Measurements from ENCODE around the gene PLSCR1.
"Not testable (repeated sequence)": the region's sequence is repeated elsewhere in the genome, so short reads cannot be mapped to it uniquely, and the experiment has no call there.

The PLSCR1 gene

GRCh38 chr3:146493761-146494160 is 50.6 kb downstream of the PLSCR1 start:
- H3K9me3 ChIP-seq (ENCODE audit: control insufficient read depth, low read length), result no peaks in the 10 kb centered on the region
- DNase-seq, result no peak
- H3K27ac ChIP-seq (ENCODE audit: insufficient read depth, low read length, poor library complexity, severe bottlenecking), result no peak overlapping the region
- no peaks in the 10 kb centered on the region for H3K36me3 ChIP-seq (ENCODE audit: control insufficient read depth, insufficient read depth, low read length)
- H3K27me3 ChIP-seq (replicated peaks; ENCODE audit: control insufficient read depth, insufficient read depth, low read length, poor library complexity, severe bottlenecking), result no peaks in the 10 kb centered on the region
- no peak overlapping the region for H3K4me3 ChIP-seq (ENCODE audit: insufficient read depth, low read depth, low read length, poor library complexity, severe bottlenecking)
- H3K4me1 ChIP-seq (ENCODE audit: control insufficient read depth, insufficient read depth, low read length, poor library complexity, severe bottlenecking), result no peaks in the 10 kb centered on the region

- Histone ChIP-seq H3K36me3 (ENCODE audit: control insufficient read depth, insufficient read depth, low read length) (no peaks in the 10 kb centered on the region), H3K27ac (ENCODE audit: insufficient read depth, low read length, poor library complexity, severe bottlenecking) (no peak overlapping the region), H3K27me3 (replicated peaks; ENCODE audit: control insufficient read depth, insufficient read depth, low read length, poor library complexity, severe bottlenecking) (no peaks in the 10 kb centered on the region), H3K4me3 (ENCODE audit: insufficient read depth, low read depth, low read length, poor library complexity, severe bottlenecking) (no peak overlapping the region), H3K9me3 (ENCODE audit: control insufficient read depth, low read length) (no peaks in the 10 kb centered on the region), H3K4me1 (ENCODE audit: control insufficient read depth, insufficient read depth, low read length, poor library complexity, severe bottlenecking) (no peaks in the 10 kb centered on the region)
- no peak for DNase-seq
Measured at GRCh38 chr3:146493221-146493620, 51.2 kb downstream of the PLSCR1 start.

DNA sequence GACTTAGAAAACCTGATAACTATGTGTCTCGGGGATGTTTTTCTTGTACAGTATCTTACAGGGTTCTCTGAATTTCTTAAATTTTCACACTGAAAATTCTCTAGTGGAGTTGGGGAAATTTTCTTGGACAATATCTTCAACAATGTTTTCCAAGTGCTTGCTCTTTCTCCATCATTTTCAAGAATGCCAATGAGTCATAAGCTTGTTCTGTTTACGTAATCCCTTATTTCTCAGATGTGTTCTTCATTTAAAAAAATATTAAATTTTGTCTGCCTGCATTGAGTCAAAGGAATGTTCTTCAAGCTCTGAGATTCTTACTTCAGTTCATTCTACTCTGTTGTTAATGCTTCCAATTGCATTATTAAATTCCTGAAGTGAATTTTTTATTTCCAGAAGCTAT is 53.1 kb downstream of the PLSCR1 start:
- no peak for DNase-seq
- H3K27me3 ChIP-seq (replicated peaks; ENCODE audit: control insufficient read depth, insufficient read depth, low read length, poor library complexity, severe bottlenecking), result no peaks in the 10 kb centered on the region
- H3K9me3 ChIP-seq (ENCODE audit: control insufficient read depth, low read length), result no peaks in the 10 kb centered on the region
- H3K4me1 ChIP-seq (ENCODE audit: control insufficient read depth, insufficient read depth, low read length, poor library complexity, severe bottlenecking), result no peaks in the 10 kb centered on the region
- H3K36me3 ChIP-seq (ENCODE audit: control insufficient read depth, insufficient read depth, low read length), result no peaks in the 10 kb centered on the region
- no peak overlapping the region for H3K27ac ChIP-seq (ENCODE audit: insufficient read depth, low read length, poor library complexity, severe bottlenecking)
- no peak overlapping the region for H3K4me3 ChIP-seq (ENCODE audit: insufficient read depth, low read depth, low read length, poor library complexity, severe bottlenecking)

DNA sequence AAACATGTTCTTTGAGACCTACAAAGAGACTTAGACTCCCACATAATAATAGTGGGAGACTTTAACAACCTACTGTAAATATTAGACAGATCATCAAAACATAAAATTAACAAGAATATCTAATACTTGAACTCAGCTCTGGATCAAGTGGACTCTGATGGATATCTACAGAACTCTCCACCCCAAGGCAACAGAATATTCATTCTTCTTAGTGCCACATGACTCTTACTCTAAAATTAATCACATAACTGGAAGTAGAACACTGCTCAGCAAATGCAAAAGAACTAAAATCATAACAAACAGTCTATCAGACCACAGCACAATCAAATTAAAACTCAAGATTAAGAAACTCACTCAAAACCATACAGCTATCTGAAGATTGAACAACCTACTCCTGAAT is 59.1 kb downstream of the PLSCR1 start:
- no peaks in the 10 kb centered on the region for H3K36me3 ChIP-seq (ENCODE audit: control insufficient read depth, insufficient read depth, low read length)

GRCh38 chr3:146476094-146476740 is 68.2 kb downstream of the PLSCR1 start:
- no peak for DNase-seq
- no peak overlapping the region for H3K4me3 ChIP-seq (ENCODE audit: insufficient read depth, low read depth, low read length, poor library complexity, severe bottlenecking)
- no peaks in the 10 kb centered on the region for H3K9me3 ChIP-seq (ENCODE audit: control insufficient read depth, low read length)
- no peaks in the 10 kb centered on the region for H3K4me1 ChIP-seq (ENCODE audit: control insufficient read depth, insufficient read depth, low read length, poor library complexity, severe bottlenecking)
- no peak overlapping the region for H3K27ac ChIP-seq (ENCODE audit: insufficient read depth, low read length, poor library complexity, severe bottlenecking)
- no peaks in the 10 kb centered on the region for H3K27me3 ChIP-seq (replicated peaks; ENCODE audit: control insufficient read depth, insufficient read depth, low read length, poor library complexity, severe bottlenecking)
- no peaks in the 10 kb centered on the region for H3K36me3 ChIP-seq (ENCODE audit: control insufficient read depth, insufficient read depth, low read length)

More for the DNA sequence above, 59.1 kb downstream of the PLSCR1 start:
- no peaks in the 10 kb centered on the region for H3K9me3 ChIP-seq (ENCODE audit: control insufficient read depth, low read length)
- H3K4me1 ChIP-seq (ENCODE audit: control insufficient read depth, insufficient read depth, low read length, poor library complexity, severe bottlenecking), result no peaks in the 10 kb centered on the region
- no peaks in the 10 kb centered on the region for H3K27me3 ChIP-seq (replicated peaks; ENCODE audit: control insufficient read depth, insufficient read depth, low read length, poor library complexity, severe bottlenecking)
- no peak overlapping the region for H3K4me3 ChIP-seq (ENCODE audit: insufficient read depth, low read depth, low read length, poor library complexity, severe bottlenecking)
- H3K27ac ChIP-seq (ENCODE audit: insufficient read depth, low read length, poor library complexity, severe bottlenecking), result no peak overlapping the region
- DNase-seq, result no peak

GRCh38 chr3:146474976-146475375 is 69.4 kb downstream of the PLSCR1 start:
- not testable (repeated sequence) for H3K9me3 ChIP-seq (ENCODE audit: control insufficient read depth, low read length); H3K36me3 ChIP-seq (ENCODE audit: control insufficient read depth, insufficient read depth, low read length); H3K27me3 ChIP-seq (replicated peaks; ENCODE audit: control insufficient read depth, insufficient read depth, low read length, poor library complexity, severe bottlenecking); H3K4me1 ChIP-seq (ENCODE audit: control insufficient read depth, insufficient read depth, low read length, poor library complexity, severe bottlenecking); H3K27ac ChIP-seq (ENCODE audit: insufficient read depth, low read length, poor library complexity, severe bottlenecking); H3K4me3 ChIP-seq (ENCODE audit: insufficient read depth, low read depth, low read length, poor library complexity, severe bottlenecking); DNase-seq

GRCh38 chr3:146473726-146474125 is 70.7 kb downstream of the PLSCR1 start:
- Histone ChIP-seq H3K9me3 (ENCODE audit: control insufficient read depth, low read length) (no peaks in the 10 kb centered on the region), H3K4me1 (ENCODE audit: control insufficient read depth, insufficient read depth, low read length, poor library complexity, severe bottlenecking) (no peaks in the 10 kb centered on the region), H3K36me3 (ENCODE audit: control insufficient read depth, insufficient read depth, low read length) (no peaks in the 10 kb centered on the region), H3K27ac (ENCODE audit: insufficient read depth, low read length, poor library complexity, severe bottlenecking) (no peak overlapping the region), H3K27me3 (replicated peaks; ENCODE audit: control insufficient read depth, insufficient read depth, low read length, poor library complexity, severe bottlenecking) (no peaks in the 10 kb centered on the region), H3K4me3 (ENCODE audit: insufficient read depth, low read depth, low read length, poor library complexity, severe bottlenecking) (no peak overlapping the region)
- no peak for DNase-seq

DNA sequence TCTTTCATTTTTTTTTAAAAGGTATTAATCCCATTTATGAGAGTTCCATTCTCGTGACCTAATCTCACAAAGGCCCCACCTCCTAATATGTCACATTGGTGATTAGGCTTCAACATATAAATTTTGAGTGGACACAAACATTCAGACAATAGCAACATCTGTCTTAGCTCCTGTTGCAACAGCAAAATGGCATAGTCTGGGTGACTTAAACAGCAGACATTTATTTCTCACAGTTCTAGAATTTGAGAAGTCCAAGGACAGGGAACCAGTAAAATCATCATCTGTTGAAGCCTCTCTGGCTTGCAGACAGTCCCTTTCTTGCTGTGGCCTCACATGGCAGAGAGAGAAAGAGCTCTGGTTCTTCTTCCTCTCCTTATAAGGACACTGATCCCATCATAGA is 71.8 kb downstream of the PLSCR1 start:
- no peak for DNase-seq
- no peak overlapping the region for H3K27ac ChIP-seq (ENCODE audit: insufficient read depth, low read length, poor library complexity, severe bottlenecking)
- no peak overlapping the region for H3K4me3 ChIP-seq (ENCODE audit: insufficient read depth, low read depth, low read length, poor library complexity, severe bottlenecking)
- H3K9me3 ChIP-seq (ENCODE audit: control insufficient read depth, low read length), result no peaks in the 10 kb centered on the region
- no peaks in the 10 kb centered on the region for H3K36me3 ChIP-seq (ENCODE audit: control insufficient read depth, insufficient read depth, low read length)
- no peaks in the 10 kb centered on the region for H3K4me1 ChIP-seq (ENCODE audit: control insufficient read depth, insufficient read depth, low read length, poor library complexity, severe bottlenecking)
- no peaks in the 10 kb centered on the region for H3K27me3 ChIP-seq (replicated peaks; ENCODE audit: control insufficient read depth, insufficient read depth, low read length, poor library complexity, severe bottlenecking)

DNA sequence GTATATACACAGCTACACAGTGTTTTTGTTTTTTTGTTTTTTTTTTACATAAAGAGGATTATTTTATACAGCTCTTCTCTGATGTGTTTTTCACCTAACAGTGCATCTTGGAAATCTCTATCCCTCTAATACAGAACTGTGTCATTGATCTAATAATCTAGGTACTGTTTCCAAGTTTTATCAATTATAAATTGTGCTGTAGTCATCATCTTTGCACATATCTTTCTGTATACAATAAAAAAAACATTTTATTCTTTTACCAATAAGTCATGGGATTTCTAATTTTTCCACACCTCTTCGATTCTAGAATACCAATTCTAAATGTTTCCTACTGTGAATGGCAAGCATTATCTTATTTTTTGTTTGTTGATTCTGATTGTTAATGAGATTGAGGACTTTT is 73.4 kb downstream of the PLSCR1 start:
- DNase-seq, result no peak
- H3K36me3 ChIP-seq (ENCODE audit: control insufficient read depth, insufficient read depth, low read length), result no peaks in the 10 kb centered on the region
- H3K27ac ChIP-seq (ENCODE audit: insufficient read depth, low read length, poor library complexity, severe bottlenecking), result no peak overlapping the region
- H3K27me3 ChIP-seq (replicated peaks; ENCODE audit: control insufficient read depth, insufficient read depth, low read length, poor library complexity, severe bottlenecking), result no peaks in the 10 kb centered on the region
- no peaks in the 10 kb centered on the region for H3K4me1 ChIP-seq (ENCODE audit: control insufficient read depth, insufficient read depth, low read length, poor library complexity, severe bottlenecking)
- H3K9me3 ChIP-seq (ENCODE audit: control insufficient read depth, low read length), result no peaks in the 10 kb centered on the region
- no peak overlapping the region for H3K4me3 ChIP-seq (ENCODE audit: insufficient read depth, low read depth, low read length, poor library complexity, severe bottlenecking)

- Histone ChIP-seq H3K4me3 (ENCODE audit: insufficient read depth, low read depth, low read length, poor library complexity, severe bottlenecking) (no peak overlapping the region), H3K9me3 (ENCODE audit: control insufficient read depth, low read length) (no peaks in the 10 kb centered on the region), H3K36me3 (ENCODE audit: control insufficient read depth, insufficient read depth, low read length) (no peaks in the 10 kb centered on the region), H3K27me3 (replicated peaks; ENCODE audit: control insufficient read depth, insufficient read depth, low read length, poor library complexity, severe bottlenecking) (no peaks in the 10 kb centered on the region), H3K27ac (ENCODE audit: insufficient read depth, low read length, poor library complexity, severe bottlenecking) (no peak overlapping the region), H3K4me1 (ENCODE audit: control insufficient read depth, insufficient read depth, low read length, poor library complexity, severe bottlenecking) (no peaks in the 10 kb centered on the region)
- no peak for DNase-seq
Measured at GRCh38 chr3:146470425-146470990, 73.9 kb downstream of the PLSCR1 start.

Measured in effector memory CD4-positive, alpha-beta T cell (primary cell).